Stimulated activated CD4-positive, alpha-beta T cell treated with anti-CD3 and anti-CD28 coated beads, TNF-alpha, amount 100 ng/mL, for 4 hours (primary cell): Measurements from ENCODE around the gene SGK1.

Source experiments
- DNase-seq, 3 experiments: peaks; one replicate each; pipeline ENCODE4 v3.0.0-alpha.2; 2020; ENCODE audit warnings: low read depth in 3 of 3

SGK1 gene

DNA sequence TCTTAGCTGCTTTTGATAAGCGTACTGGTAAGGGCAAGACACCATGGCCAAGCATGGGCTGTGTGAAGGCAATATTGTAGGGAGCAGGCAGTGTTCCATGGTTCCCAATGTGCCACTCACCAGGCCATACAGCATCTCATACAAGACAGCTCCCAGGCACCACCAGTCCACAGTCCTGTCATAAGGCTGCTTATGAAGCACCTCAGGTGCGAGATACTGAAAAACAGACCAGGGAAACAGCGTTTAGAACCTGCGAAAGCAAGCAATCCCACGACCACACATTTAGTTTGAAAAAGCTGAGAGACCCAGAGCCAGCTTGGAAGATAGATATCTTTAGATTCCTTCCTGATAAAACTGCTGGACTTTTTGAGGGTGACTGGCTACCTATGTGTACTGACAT, 146.4 kb downstream of the SGK1 start:
- DNase-seq: no peak

DNA sequence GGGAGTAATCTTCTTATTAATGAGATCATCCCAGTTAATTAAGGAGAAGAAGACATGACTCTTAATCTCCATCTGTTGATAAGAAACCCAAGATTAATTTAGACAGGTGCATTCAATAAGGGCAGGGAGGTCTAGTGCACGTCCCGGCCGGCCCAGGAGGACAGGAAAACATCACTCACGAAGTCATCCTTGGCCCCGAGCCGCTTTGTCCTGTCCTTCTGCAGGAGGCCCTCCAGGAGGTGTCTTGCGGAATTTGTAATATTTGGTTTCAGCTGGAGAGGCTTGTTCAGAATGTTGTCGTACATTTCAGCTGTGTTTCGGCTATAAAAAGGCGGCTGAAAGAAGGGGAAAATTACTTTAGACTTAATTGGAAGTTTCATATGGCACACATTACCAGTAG, 147.1 kb downstream of the SGK1 start:
- no peak for DNase-seq

DNA sequence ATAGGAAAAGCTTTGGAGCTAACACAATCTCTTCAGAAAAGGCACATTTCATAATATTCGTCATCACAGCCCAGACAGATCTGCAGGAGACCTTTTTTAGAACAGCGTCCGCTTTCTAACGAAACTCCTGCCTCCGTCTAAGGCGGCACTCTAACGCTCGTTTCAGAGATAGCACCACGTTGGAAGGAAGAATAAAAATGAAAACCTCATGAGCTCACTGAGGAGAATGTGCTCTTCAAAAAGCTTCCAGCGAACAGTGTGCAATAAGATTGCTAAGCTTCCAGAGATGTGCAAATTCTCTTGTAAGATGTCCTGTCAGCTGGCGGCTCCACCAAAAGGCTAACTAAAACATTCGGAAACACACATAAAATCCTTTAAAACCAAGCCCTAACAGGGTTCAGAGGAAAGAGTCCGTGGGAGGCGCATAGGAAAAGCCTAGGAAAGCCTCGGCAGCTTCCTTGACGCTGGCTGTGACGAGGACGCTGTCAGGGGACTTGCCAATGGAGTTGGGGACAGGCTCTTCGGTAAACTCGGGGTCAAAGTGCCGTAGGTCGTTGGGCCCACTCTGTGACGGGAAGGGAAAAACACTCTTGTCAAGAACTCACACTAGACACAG, 147.9 kb downstream of the SGK1 start:
- no peak for DNase-seq

GRCh38 chr6:134168590-134169208, 149.2 kb downstream of the SGK1 start:
- no peak for DNase-seq

- DNase-seq: no peak
Measured at GRCh38 chr6:134166511-134167261, 151.2 kb downstream of the SGK1 start.

DNA sequence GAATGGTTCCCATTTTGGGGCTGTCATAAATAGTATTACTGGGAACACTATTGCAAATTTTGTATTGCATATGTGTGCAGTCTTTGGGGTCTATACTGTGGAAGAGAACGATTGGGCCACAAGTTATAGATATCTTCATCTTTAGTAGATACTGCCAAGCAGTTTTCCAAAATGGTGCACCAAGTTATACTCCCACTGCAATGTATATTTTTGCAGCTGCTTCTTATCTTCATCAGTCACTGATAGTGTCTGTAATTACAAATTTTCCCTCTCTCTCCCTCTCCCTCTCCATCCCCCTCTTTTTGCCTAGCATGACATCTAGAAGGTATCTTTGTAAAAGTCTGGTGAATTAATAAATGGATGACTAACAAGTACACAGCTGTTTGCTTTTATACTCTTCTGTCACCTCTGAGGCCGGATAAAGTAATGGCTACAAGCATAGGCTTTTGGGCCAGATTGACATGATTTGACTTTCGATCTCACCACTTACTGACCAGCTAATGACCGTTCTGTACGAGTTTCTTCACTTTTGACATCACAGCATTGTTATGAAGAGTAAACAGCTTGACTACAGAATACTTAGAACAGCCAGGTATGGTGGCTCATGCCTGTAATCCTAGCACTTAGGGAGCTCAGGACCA, 152.2 kb downstream of the SGK1 start:
- DNase-seq: no peak

- no peak for DNase-seq
Measured at GRCh38 chr6:134164300-134164699, 153.6 kb downstream of the SGK1 start.

DNA sequence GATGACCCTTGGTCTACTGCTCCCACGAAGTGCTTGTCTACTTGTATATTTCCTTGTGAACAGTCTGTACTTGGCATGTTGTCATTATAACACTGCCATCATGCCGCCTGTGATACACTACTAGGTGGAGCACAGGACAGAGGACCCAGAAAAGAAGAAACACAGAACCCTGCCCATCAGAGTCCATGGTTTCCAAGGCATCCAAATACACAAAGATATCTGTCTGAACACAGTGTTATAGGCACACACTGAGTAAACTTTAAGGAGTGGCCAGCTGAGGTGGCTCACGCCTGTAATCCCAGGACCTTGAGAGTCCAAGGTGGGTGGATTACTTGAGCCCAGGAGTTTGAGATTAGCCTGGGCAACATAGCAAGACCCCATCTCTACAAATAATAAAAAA, 155.0 kb downstream of the SGK1 start:
- DNase-seq: no peak

DNA sequence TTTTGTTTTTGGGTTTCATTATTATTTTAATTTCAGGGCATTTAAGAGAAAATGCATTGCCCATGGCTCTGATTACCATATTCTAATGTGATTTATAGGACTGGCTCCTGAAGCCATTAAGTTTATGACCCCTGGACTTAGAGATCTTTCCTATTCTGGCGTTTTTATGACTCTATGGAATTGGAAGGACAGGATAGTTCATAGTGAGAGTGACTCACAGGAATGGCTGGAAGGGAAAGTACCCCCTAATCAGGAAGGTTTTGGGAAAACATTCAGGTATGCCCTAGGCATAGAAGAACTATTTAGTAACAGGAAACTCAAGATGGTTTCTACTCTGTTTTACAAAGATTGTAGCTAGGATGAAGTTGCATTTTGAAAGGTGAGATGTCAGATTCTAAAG, 156.9 kb downstream of the SGK1 start:
- no peak for DNase-seq

DNA sequence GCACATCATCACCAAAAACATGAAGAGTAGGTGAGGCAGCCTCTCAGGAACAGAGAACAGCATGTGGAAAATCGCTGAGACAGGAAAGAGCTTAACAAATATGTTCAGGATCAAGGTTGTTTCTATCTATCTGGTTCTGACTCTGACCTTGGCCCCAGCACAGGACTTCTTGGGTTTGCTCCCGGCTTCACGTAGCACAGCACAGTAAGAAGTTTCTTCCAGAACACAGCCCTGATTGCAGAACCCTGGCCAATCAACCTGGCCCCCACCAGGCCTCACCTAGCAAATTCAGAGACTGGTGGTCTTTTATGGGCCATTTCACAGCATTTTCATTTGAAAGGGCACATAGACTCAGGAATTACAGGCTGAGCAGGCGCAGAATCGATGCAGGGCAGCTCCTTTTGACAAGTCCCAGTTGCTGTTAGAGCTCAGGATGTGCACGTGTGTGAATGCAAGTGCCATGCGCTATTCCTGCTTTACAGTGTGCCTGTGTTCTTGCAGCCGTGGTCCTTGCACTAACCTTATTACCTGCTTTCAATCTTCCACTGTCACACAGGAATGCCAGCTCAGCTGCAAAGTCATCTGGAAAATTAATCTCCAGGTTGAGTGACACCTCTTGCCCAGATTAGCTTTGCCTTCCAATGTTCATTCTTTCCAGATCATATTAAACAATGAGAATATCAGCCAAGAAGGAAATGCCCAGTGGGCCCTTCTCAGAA, 165.0 kb downstream of the SGK1 start:
- DNase-seq: no peak

- no peak for DNase-seq
Measured at GRCh38 chr6:134148566-134148965, 169.3 kb downstream of the SGK1 start.

- DNase-seq: no peak
Measured at GRCh38 chr6:134147034-134147533, 170.8 kb downstream of the SGK1 start.

- DNase-seq: no peak
Measured at GRCh38 chr6:134146268-134147033, 171.5 kb downstream of the SGK1 start.

DNA sequence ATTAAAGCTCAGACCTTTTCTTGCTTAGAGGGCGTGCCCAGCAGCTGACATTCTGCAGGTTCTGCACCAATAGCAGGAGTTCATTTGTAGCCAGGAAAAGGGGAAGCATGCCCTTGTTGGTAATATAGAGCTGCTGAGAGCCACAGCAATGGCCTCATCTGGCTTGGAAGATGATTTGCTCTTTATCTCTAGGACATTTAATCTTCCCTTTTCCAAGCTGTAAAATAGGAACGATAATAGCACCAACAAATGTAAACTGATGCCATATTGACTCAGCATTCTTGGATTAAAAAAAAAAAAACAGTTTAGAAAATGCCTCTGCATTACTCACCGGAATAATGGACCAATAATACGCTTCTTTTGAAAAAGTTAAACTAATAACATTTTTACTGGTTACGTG, 172.1 kb downstream of the SGK1 start:
- DNase-seq: no peak

DNA sequence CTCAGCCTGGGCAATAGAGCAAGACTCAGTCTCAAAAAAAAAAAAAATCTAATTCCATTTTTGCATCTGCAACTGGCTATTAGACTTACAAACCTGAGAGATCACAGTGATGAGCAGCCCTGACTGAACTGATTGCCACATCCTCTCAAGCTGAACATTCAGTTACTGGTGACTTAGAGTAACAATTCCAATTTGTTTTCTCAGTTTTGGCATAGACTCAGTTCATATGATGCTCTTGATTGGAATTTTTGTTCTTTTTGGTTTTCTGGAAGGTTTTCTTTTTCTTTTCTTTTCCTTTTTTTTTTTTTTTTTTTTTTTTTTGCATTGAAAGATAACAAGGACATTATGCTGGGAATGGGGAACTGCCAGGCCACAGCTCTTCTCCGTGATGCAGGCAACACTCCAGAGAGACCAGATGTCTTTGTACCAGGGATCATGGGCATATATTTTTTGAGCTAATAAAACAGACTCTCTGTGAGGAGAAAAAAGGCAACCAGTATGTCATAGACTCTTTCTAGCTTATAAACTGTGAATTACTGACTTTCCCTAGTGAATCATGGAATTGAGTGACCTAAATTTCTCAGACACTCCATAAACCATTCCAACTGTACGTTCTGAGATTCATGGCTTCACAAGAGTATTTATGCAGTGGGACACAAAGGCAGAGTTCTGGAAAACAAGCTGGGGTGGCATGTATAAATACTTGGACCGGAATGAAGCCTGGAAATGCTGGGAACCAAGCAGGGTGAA, 179.5 kb downstream of the SGK1 start:
- DNase-seq: no peak

DNA sequence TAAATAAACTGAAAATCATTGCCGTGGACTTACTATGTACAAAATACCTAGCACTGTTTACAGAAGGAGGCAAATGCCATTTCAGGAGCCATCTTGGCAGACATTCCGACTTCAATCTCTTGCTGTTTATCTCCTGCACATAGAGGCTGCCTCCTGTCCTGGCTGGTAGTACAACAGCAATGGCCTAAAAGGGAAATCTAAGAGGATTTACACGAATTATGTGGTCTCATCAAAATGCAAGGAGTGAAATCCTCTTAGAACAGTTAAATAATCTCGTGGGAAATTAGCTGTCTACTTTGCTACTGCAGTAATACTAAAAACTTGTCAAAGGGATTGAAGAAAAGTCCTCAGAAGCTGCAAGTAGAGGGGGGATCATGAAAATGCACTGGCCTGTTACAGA, 183.3 kb downstream of the SGK1 start:
- DNase-seq: no peak

DNA sequence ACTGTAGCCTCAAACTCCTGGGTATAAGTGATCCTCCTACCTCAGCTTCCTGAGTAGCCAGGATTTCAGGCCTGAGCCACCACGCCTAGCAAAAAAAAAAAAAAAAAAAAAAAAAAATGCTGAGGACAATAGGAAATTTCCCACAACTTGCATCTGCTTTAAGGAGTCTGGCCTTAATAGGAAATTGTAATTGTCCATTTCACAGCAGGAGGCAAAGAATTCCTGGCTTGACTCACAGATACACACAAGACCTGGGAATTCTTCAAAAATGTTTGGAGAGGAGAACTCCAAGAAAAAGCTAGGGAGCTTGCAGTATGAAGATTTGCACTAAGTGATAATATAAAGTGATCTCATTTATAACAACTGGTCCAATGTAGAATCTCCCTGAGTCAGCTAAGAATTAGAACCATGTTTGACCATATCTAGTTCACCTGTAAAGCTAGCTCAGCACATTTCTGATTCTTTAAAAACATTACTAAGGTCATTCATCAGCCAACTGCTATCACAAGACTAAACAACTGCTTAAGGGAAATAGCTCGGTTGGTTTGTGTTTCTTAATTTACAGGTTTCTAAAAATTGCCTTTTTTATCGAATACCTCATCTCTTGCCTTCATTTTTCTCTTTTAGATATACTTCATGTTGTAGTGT, 185.3 kb downstream of the SGK1 start:
- no peak for DNase-seq

DNA sequence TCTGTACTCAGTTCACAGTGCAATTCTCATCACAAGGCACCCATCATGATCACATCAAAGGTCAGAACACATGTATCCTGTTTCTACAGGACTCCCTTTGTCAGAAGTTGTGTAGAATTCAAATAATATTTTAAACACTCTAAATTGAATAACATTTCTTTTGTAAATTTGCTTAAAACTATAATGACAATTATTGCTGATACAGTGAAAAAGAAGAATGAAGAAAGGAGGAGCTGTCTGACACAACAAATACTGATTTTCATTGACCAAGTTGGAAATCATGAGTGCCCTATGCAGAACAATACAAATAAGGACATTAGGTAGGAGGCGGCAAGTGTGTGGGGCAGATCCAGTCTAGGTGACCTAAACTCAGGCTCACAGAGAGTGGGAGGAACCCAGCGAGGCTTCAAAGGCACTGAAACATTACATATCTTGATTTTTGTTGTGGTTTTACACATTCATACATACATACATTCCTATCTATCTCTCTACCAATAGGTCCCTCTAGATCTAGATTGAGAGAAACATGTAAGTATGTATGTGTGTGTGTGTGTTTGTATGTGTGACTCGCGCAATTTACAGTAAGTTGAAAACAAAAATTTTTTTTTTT, 186.3 kb downstream of the SGK1 start:
- DNase-seq: no peak

- DNase-seq: no peak
Measured at GRCh38 chr6:134128146-134128545, 189.8 kb downstream of the SGK1 start.
